HCT116 (cell line): ENCODE measurements around the gene TUT7. TPM values are rescaled to one million over a fixed set of nuclear protein-coding genes. Genes with fewer than 3 reads are reported as not detected.

Experiments used
- ATAC-seq: fragments of 200-7000 bp; cut with Tn5 transposase; 2 replicates; pipeline ENCODE4 v1.9.1; 2020; ENCODE audit warnings: mild to moderate bottlenecking, moderate library complexity
- BruUV-seq: library from RNA; stranded (reverse); fragments of 400-500 nt; replicated peaks from 2 replicates; lab custom pipeline; 2021; lab: Mats Ljungman, UMichigan
- CTCF ChIA-PET: fragments of 300-600 bp; sonication (Branson Sonifier 250); formaldehyde crosslinking; loops from one replicate; lab custom pipeline; 2021; ENCODE audit warnings: antibody characterized with exemption; lab: Charles Lee
- POLR2A ChIA-PET: fragments of 300-600, 350-600 bp; sonication (Branson Sonifier 250); formaldehyde crosslinking; loops from one replicate; lab custom pipeline; 2021; ENCODE audit warnings: antibody characterized with exemption; lab: Charles Lee
- RAD21 ChIA-PET, 2 experiments: fragments of 300-600 bp; sonication (Branson Sonifier 250); formaldehyde crosslinking; loops; one replicate each; lab custom pipeline; 2023; ENCODE audit warnings: low total read pairs in 2 of 2; ENCODE audit not compliant: uncharacterized antibody in 2 of 2, unreplicated experiment in 2 of 2, low non-redundant PET in 1 of 2; lab: Charles Lee
- DNase-seq: peaks from one replicate; pipeline ENCODE4 v3.0.0-alpha.2; 2010; ENCODE audit warnings: low read depth, low spot score
- H2AFZ ChIP-seq: fragments of 200-600 bp; shearing (Covaris generic), sonication (generic); 2 replicates; pipeline ENCODE4 v1.6.1; 2017; ENCODE audit warnings: low read depth, mixed run types, mixed read lengths, antibody characterized with exemption, low read length; ENCODE audit not compliant: poor library complexity, severe bottlenecking
- H3K27ac ChIP-seq: 2 replicates; pipeline ENCODE4 v1.5.1; 2012; ENCODE audit warnings: low read depth, low read length
- H3K27me3 ChIP-seq: fragments of 200-600 bp; sonication (generic); 2 replicates; pipeline ENCODE4 v1.6.1; 2016; ENCODE audit warnings: mixed run types, low read length, mixed read lengths; ENCODE audit not compliant: insufficient read depth
- H3K36me3 ChIP-seq, 2 experiments: fragments of 200-500 bp in 1 of 2; fragments of 200-600 bp in 1 of 2; sonication (Bioruptor generic) in 1 of 2; sonication (generic) in 1 of 2; 2 replicates each; pipeline versions ENCODE4 v1.5.1 to v1.6.1; 2014 to 2016; ENCODE audit warnings: low read length in 2 of 2, inconsistent platforms in 1 of 2, mixed read lengths in 1 of 2, mixed run types in 1 of 2; ENCODE audit not compliant: insufficient read depth in 2 of 2, control insufficient read depth in 1 of 2
- H3K4me1 ChIP-seq, 2 experiments: fragments of 200-600 bp in 1 of 2; sonication (generic) in 1 of 2; 2 replicates each; pipeline versions ENCODE4 v1.5.1 to v1.6.1; 2012 to 2017; ENCODE audit warnings: low read length in 2 of 2, inconsistent platforms in 1 of 2, mild to moderate bottlenecking in 1 of 2, mixed read lengths in 1 of 2, mixed run types in 1 of 2, moderate library complexity in 1 of 2; ENCODE audit not compliant: insufficient read depth in 2 of 2, control insufficient read depth in 1 of 2
- H3K4me2 ChIP-seq: fragments of 200-600 bp; sonication (generic); 2 replicates; pipeline ENCODE4 v1.6.1; 2017; ENCODE audit warnings: mixed run types, low read length, mixed read lengths
- H3K4me3 ChIP-seq, 2 experiments: fragments of 200-600 bp in 1 of 2; sonication (generic) in 1 of 2; replicated peaks in 1 of 2; 2 replicates each; pipeline ENCODE4 v1.5.1; 2011 to 2016; ENCODE audit warnings: low read length in 2 of 2, control low read depth in 1 of 2, low read depth in 1 of 2, mild to moderate bottlenecking in 1 of 2, mixed read lengths in 1 of 2, mixed run types in 1 of 2
- H3K79me2 ChIP-seq: fragments of 200-600 bp; sonication (generic); 2 replicates; pipeline ENCODE4 v1.6.1; 2017; ENCODE audit warnings: mild to moderate bottlenecking, mixed run types, low read length, moderate library complexity, mixed read lengths; ENCODE audit not compliant: insufficient read depth
- H3K9ac ChIP-seq: fragments of 200-600 bp; sonication (generic); 2 replicates; pipeline ENCODE4 v1.6.1; 2016; ENCODE audit warnings: low read length, mixed read lengths
- H3K9me2 ChIP-seq: fragments of 200-600 bp; sonication (generic), shearing (Covaris generic); 2 replicates; pipeline ENCODE4 v1.6.1; 2017; ENCODE audit warnings: mixed run types, mild to moderate bottlenecking, moderate library complexity; ENCODE audit not compliant: insufficient read depth
- H3K9me3 ChIP-seq, 2 experiments: fragments of 200-500 bp in 1 of 2; fragments of 200-600 bp in 1 of 2; sonication (Bioruptor generic) in 1 of 2; sonication (generic) in 1 of 2; 2 replicates each; pipeline ENCODE4 v1.6.1; 2014 to 2017; ENCODE audit warnings: low read length in 2 of 2, mixed read lengths in 2 of 2, inconsistent platforms in 1 of 2, low read depth in 1 of 2, mild to moderate bottlenecking in 1 of 2, mixed run types in 1 of 2, moderate library complexity in 1 of 2; ENCODE audit not compliant: control insufficient read depth in 1 of 2, insufficient read depth in 1 of 2
- H4K20me1 ChIP-seq: fragments of 200-600 bp; sonication (generic), shearing (Covaris generic); 2 replicates; pipeline ENCODE4 v1.6.1; 2017; ENCODE audit warnings: mixed run types, mild to moderate bottlenecking, moderate library complexity; ENCODE audit not compliant: insufficient read depth
- CBX3 ChIP-seq: IDR thresholded peaks from 2 replicates; pipeline ENCODE4 v1.6.1; 2012; ENCODE audit warnings: low read depth
- CEBPB ChIP-seq: IDR thresholded peaks from 2 replicates; pipeline ENCODE4 v1.6.1; 2012; ENCODE audit warnings: low read depth
- FOSL1 ChIP-seq: IDR thresholded peaks from 2 replicates; pipeline ENCODE4 v1.6.1; 2012; ENCODE audit warnings: low read depth
- POLR2AphosphoS5 ChIP-seq: IDR thresholded peaks from 2 replicates; pipeline ENCODE4 v1.6.1; 2011; ENCODE audit warnings: mild to moderate bottlenecking, low read depth, low read length, moderate library complexity
- RAD21 ChIP-seq: IDR thresholded peaks from 2 replicates; pipeline ENCODE4 v1.6.1; 2012; ENCODE audit warnings: low read depth, mild to moderate bottlenecking
- REST ChIP-seq: IDR thresholded peaks from 2 replicates; pipeline ENCODE4 v1.6.1; 2012; ENCODE audit warnings: low read depth
- SIN3A ChIP-seq: IDR thresholded peaks from 2 replicates; pipeline ENCODE4 v1.6.1; 2012; ENCODE audit warnings: low read depth
- SP1 ChIP-seq: IDR thresholded peaks from 2 replicates; pipeline ENCODE4 v1.6.1; 2012; ENCODE audit warnings: low read depth
- SRF ChIP-seq: IDR thresholded peaks from 2 replicates; pipeline ENCODE4 v1.6.1; 2012; ENCODE audit warnings: low read depth
- TCF7L2 ChIP-seq: IDR thresholded peaks from 2 replicates; pipeline ENCODE4 v1.7.0; 2011; ENCODE audit warnings: borderline replicate concordance, inconsistent platforms; ENCODE audit not compliant: insufficient read depth, insufficient read length; ENCODE audit errors: extremely low read depth
- YY1 ChIP-seq: IDR thresholded peaks from 2 replicates; pipeline ENCODE4 v1.6.1; 2011; ENCODE audit warnings: low read length, low read depth, moderate library complexity, mild to moderate bottlenecking; ENCODE audit not compliant: insufficient replicate concordance; ENCODE audit errors: extremely low read depth
- ZFX ChIP-seq: fragments of 450-650 bp; IDR thresholded peaks from 2 replicates; pipeline ENCODE4 v1.6.1; 2017
- intact Hi-C: fragments of 100-400 bp; cut with micrococcal nuclease; formaldehyde crosslinking; loops from 2 replicates; pipeline ENCODE4 v1.10.0; 2022
- total RNA-seq: library from RNA; stranded (reverse); gene quantifications from one replicate; pipeline ENCODE4 v1.2.1, GENCODE V29; 2021; ENCODE audit not compliant: unreplicated experiment

Gene TUT7
- total RNA-seq, 1 experiment from 2014 or later, result 23.1 TPM

- no peak overlapping the region for H3K4me2 ChIP-seq
Observed at GRCh38 chr9:86341007-86341491, 13.2 kb downstream of the TUT7 start.

DNA sequence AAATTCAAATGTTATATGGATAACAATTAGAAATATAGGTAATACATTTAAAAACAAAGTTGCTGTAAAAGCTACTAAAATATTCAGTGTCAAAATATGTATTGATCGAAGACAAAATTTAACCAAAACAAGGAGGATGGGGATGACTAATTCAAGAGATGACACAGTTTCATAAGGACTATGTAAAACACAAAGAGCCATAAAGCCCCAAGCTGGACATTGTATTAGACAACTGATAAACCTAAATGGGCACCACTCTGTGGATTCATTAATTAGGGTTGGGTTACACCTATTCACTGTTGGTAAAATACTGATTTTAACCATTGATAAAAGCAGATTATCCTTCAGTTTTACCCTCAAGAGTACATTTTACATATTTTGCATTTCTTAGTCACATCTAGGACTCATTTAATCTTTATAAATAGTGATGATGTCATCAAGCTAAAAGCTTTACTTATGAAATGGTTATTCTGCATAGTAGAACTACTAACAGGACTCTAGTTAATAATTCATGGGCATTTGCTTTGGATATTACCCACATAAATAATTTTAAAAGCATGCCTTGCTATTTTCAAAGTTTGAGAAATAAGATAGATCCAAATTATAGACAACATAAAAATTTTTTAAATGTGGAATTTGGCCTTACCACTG is 13.7 kb downstream of the TUT7 start:
- Histone ChIP-seq H3K4me2 (no peak overlapping the region), H3K4me3 (no peak overlapping the region), H4K20me1 (no peaks in the 10 kb centered on the region), H3K79me2 (no peaks in the 10 kb centered on the region), H3K9me2 (no peaks in the 10 kb centered on the region), H2AFZ (no peak overlapping the region), H3K36me3 (peaks cover 37 to 69% of the 10 kb centered on the region in 2 experiments), H3K9me3 (no peaks in the 10 kb centered on the region), H3K27ac (no peak overlapping the region), H3K9ac (no peak overlapping the region), H3K4me1 (no peaks in the 10 kb centered on the region), H3K27me3 (no peaks in the 10 kb centered on the region)
- DNase-seq (no peak), ATAC-seq (no peak)
- CTCF ChIA-PET, result no interaction called here
- RAD21 ChIA-PET, result no interaction called here
- intact Hi-C loops, result no loop called here
- POLR2A ChIA-PET, result no interaction called here
- BruUV-seq, result no TSS peak
- TF ChIP-seq YY1 (no peak), SIN3A (no peak), SRF (no peak), POLR2AphosphoS5 (no peak), SP1 (no peak), FOSL1 (no peak), REST (no peak), CEBPB (no peak), RAD21 (no peak), CBX3 (no peak), TCF7L2 (no peak)

More at GRCh38 chr9:86341007-86341491, 13.2 kb downstream of the TUT7 start:
- no peaks in the 10 kb centered on the region for H3K9me2 ChIP-seq
- BruUV-seq, result no TSS peak
- ChIA-PET POLR2A (no interaction called here), CTCF (no interaction called here), RAD21 (no interaction called here)
- no peaks in the 10 kb centered on the region for H4K20me1 ChIP-seq
- no peak overlapping the region for H3K4me3 ChIP-seq
- no peak overlapping the region for H3K9ac ChIP-seq
- no peak for TF ChIP-seq ZFX
- no peak for TF ChIP-seq YY1
- ATAC-seq (no peak), DNase-seq (no peak)
- no peak overlapping the region for H3K27ac ChIP-seq
- H3K36me3 ChIP-seq, result peaks cover 32 to 69% of the 10 kb centered on the region in 2 experiments
- no peak overlapping the region for H2AFZ ChIP-seq
- H3K27me3 ChIP-seq, result no peaks in the 10 kb centered on the region
- intact Hi-C loops, result no loop called here
- no peaks in the 10 kb centered on the region for H3K9me3 ChIP-seq
- H3K79me2 ChIP-seq, result peaks cover 5% of the 10 kb centered on the region; the same call in 1 of the 2 replicates
- no peaks in the 10 kb centered on the region for H3K4me1 ChIP-seq
